Activated T-helper 1 cell treated with anti-CD3 and anti-CD28 coated beads, Interleukin-12 subunit alpha, Interleukin-12 subunit beta, Interleukin-2, Interleukin-4 antibody, amounts not matched to agents 30 ng/mL and 10 ng/mL and 1 ng/mL, durations not matched to agents 14 hours and 24 hours and 36 hours (primary cell): ENCODE measurements around the gene C1QTNF1. TPM values are rescaled to one million over a fixed set of nuclear protein-coding genes. Genes with fewer than 3 reads are reported as not detected.
"Not testable (repeated sequence)": the region's sequence is repeated elsewhere in the genome, so short reads cannot be mapped to it uniquely, and the experiment has no call there.

Source experiments
- DNase-seq: peaks from one replicate; pipeline ENCODE4 v3.0.0; 2021; ENCODE audit warnings: low spot score
- H3K27ac Mint-ChIP-seq: one replicate; pipeline ENCODE4 v1.8.0; 2021; ENCODE audit warnings: mild to moderate bottlenecking, mixed read lengths
- H3K27me3 Mint-ChIP-seq: one replicate; pipeline ENCODE4 v1.8.0; 2022; ENCODE audit warnings: mild to moderate bottlenecking, moderate library complexity, mixed read lengths; ENCODE audit not compliant: insufficient read depth
- H3K36me3 Mint-ChIP-seq: one replicate; pipeline ENCODE4 v1.8.0; 2021; ENCODE audit warnings: low read depth, mixed read lengths
- H3K4me1 Mint-ChIP-seq: one replicate; pipeline ENCODE4 v1.8.0; 2021; ENCODE audit warnings: low read depth, mixed read lengths
- H3K4me3 Mint-ChIP-seq: one replicate; pipeline ENCODE4 v1.8.0; 2021; ENCODE audit warnings: mild to moderate bottlenecking, moderate library complexity, mixed read lengths
- H3K9me3 Mint-ChIP-seq: one replicate; pipeline ENCODE4 v1.8.0; 2021; ENCODE audit warnings: mixed read lengths
- intact Hi-C: fragments of 100-400 bp; cut with micrococcal nuclease; formaldehyde crosslinking; loops from one replicate; pipeline ENCODE4 v1.15.1; 2024
- total RNA-seq: library from RNA; stranded (reverse); gene quantifications from 2 replicates; pipeline ENCODE4 v1.2.3, GENCODE V29; 2022

The C1QTNF1 gene
- total RNA-seq, 1 donor from 2014 or later, result not detected

DNA sequence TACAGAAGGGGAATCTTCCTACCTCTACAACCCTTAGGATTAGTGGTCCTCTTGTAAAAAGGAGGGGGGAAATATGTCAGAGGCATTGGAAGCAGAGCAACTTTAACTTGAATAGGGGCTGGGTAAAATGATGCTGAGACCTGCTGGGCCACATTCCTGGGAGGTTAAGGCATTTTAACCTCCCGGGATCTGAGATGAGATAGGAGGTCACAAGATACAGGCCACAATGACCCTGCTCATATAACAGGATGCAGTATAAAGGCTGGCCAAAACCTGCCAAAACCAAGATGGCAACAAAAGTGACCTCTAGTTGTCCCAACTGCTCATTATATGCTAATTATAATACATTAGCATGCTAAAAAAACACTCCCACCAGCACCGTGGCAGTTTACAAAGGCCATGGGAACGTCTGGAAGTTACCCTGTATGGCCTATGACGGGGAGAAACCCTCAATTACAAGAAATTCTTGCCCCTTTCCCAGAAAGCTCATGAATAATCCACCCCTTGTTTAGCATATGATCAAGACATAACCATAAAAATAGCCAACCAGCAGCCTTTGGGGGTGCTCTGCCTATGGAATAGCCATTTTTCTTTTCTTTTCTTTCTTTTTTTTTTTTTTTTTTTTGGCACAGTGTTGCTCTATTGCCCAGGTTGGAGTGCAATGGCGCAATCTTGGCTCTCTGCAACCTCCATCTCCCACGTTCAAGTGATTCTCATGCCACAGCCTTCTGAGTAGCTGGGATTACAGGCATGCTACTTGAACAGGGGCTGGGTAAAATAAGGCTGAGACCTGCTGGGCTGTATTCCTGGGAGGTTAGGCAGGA lies 6.2 kb upstream of the C1QTNF1 start:
- Mint-ChIP-seq H3K27ac (no peak overlapping the region), H3K27me3 (peaks cover 31% of the 10 kb centered on the region), H3K36me3 (peaks cover 2% of the 10 kb centered on the region), H3K9me3 (peaks cover 5% of the 10 kb centered on the region), H3K4me3 (no peak overlapping the region), H3K4me1 (no peaks in the 10 kb centered on the region)
- intact Hi-C loops, result no loop called here
- DNase-seq, result no peak

DNA sequence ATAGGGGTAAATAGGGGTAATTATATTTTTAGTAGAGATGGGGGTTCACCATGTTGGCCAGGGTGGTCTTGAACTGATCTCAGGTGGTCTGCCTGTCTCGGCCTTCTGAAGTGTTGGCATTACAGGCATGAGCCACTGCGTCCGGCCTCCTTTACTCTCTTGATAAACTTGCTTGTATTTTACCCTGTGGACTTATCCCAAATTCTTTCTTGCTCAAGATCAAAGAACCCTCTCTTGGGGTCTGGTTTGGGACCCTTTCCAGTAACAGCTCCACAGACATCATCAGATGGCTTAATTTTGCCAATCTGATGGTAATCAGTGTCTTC lies 5.6 kb upstream of the C1QTNF1 start:
- intact Hi-C loops, result no loop called here
- Mint-ChIP-seq H3K36me3 (peaks cover 2% of the 10 kb centered on the region), H3K27me3 (peaks cover 37% of the 10 kb centered on the region), H3K4me1 (no peaks in the 10 kb centered on the region), H3K27ac (no peak overlapping the region), H3K9me3 (peaks cover 5% of the 10 kb centered on the region), H3K4me3 (no peak overlapping the region)
- DNase-seq, result no peak

DNA sequence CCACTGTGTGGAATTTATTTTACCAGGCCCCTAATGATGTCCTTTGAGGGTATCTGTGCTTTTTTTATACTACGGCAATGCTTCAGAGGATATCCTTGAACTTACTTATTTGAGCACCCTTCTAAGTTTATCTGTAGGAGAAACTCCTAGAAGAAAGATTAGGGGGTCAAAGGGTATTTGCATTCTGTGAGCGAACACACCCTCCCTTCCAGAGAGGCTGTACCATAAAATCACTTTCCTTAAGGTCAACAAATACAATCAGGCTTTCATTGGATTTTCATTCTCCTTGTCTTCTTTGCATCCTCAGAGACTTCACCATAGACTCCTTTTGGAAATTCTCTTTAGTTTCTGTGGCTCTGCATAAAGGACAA lies 4.7 kb upstream of the C1QTNF1 start:
- DNase-seq, result no peak
- no peak overlapping the region for H3K4me3 Mint-ChIP-seq
- H3K36me3 Mint-ChIP-seq, result peaks cover 2% of the 10 kb centered on the region
- no peak overlapping the region for H3K27ac Mint-ChIP-seq
- H3K27me3 Mint-ChIP-seq, result peaks cover 41% of the 10 kb centered on the region
- H3K9me3 Mint-ChIP-seq, result peaks cover under 1% of the 10 kb centered on the region
- intact Hi-C loops, result loop anchor here (1.0 kb wide), 1 partner anchor 373 kb away; no protein-coding TSS in a partner anchor
- H3K4me1 Mint-ChIP-seq, result peaks cover 3% of the 10 kb centered on the region

DNA sequence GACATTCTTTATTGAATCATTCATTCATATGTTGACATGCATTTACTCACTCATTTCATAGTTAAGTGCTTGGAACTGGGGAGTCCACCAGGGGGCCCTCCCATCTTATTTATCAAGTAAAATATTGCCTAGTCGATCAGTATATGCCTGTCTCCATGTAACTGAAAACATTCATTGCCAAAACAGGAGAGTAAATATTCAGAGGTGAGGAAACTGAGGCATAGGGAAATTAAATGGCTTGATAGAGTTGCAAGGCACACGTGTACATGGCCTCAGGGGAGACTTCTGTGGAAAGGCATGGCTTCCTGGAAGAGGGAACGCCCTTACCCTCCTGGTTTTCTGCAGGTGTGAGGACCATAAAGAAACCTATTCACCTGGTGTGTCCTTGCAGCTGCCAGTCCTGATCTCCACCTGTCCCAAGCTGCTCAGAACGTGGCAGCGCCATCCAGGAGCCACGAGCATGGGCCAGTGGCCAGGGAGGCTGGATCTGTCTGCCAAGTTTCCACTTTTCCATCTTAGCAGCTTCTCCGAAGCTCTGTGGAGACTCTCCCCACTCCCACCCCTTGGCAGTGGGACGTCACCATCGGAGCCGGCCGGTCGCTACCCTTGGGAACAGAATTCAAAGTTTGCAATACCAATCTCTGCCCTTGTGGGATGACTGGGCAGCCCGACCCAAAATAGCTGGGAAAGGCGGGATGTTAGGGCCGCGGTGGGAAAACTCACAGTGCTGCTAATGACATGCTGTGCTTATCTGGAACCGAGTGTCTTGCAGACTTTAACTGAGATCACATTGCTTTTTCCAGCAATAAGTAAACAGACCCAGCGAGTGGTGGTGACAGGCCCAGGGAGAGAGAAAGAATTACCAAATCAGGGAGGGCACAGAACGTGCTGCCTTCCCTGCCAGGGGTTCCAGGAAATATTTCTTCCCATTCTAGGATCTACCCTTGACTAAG lies 4.1 kb upstream of the C1QTNF1 start:
- peaks cover 4% of the 10 kb centered on the region for H3K4me1 Mint-ChIP-seq
- intact Hi-C loops, result loop anchor here (1.0 kb wide), 1 partner anchor 372 kb away; no protein-coding TSS in a partner anchor
- peaks cover 2% of the 10 kb centered on the region for H3K36me3 Mint-ChIP-seq
- H3K27me3 Mint-ChIP-seq, result peaks cover 45% of the 10 kb centered on the region
- H3K27ac Mint-ChIP-seq, result no peak overlapping the region
- no peaks in the 10 kb centered on the region for H3K9me3 Mint-ChIP-seq
- no peak overlapping the region for H3K4me3 Mint-ChIP-seq
- no peak for DNase-seq

DNA sequence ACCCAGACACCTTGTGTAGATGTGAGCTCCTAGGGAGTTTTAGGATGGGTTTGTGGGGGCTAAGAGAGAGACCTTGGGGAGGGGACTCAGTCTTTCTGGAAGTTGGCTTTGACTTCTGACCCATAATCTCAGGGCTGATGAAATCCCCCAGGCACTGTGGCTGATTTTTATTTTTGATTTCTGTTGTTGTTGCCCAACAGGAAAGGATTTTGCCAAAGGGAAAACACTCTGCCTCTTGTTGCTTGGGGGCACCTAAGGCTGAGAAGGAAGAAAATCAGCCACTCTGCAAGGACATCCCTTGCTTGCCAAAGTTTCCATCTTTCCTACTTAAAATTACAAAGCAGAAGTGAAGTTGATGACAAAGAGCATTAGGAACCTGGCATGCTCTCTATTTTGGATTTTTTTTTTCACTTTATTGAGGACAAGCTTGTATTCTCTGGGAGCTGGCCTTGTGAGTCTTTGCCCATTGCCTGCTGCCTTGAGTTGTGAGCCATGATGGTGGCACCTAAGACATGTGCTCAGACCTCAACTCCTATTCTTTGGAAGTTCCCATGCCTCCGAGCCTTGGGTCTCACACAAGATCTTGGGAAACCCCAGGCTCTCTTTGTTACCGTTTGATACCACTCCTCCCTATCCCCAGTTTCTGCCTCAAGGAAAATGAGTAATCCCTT lies 3.2 kb upstream of the C1QTNF1 start:
- Mint-ChIP-seq H3K4me3 (no peak overlapping the region), H3K9me3 (no peaks in the 10 kb centered on the region), H3K36me3 (peaks cover 2% of the 10 kb centered on the region), H3K27me3 (peaks cover 51% of the 10 kb centered on the region), H3K27ac (no peak overlapping the region), H3K4me1 (peaks cover 4% of the 10 kb centered on the region)
- intact Hi-C loops, result no loop called here
- DNase-seq, result no peak

DNA sequence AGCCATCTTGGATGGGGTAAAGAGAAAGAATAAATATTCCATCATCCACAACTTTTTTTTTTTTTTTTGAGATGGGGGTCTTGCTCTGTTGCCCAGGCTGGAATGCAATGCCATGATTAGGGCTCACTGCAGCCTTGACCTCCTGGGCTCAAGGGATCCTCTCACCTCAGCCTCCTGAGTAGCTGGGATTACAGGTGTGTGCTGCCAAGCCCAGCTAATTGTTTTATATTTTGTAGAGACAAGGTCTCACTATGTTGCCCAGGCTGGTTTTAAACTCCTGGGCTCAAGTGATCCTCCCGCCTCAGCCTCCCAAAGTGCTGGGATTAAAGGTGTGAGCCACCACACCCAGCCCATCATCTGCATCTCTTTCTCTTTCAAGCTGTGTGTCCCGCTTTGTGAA lies 2.0 kb upstream of the C1QTNF1 start:
- H3K27me3 Mint-ChIP-seq, result peaks cover 55% of the 10 kb centered on the region
- H3K36me3 Mint-ChIP-seq, H3K4me3 Mint-ChIP-seq, intact Hi-C loops, H3K9me3 Mint-ChIP-seq, DNase-seq, H3K4me1 Mint-ChIP-seq, H3K27ac Mint-ChIP-seq: not testable (repeated sequence)

DNA sequence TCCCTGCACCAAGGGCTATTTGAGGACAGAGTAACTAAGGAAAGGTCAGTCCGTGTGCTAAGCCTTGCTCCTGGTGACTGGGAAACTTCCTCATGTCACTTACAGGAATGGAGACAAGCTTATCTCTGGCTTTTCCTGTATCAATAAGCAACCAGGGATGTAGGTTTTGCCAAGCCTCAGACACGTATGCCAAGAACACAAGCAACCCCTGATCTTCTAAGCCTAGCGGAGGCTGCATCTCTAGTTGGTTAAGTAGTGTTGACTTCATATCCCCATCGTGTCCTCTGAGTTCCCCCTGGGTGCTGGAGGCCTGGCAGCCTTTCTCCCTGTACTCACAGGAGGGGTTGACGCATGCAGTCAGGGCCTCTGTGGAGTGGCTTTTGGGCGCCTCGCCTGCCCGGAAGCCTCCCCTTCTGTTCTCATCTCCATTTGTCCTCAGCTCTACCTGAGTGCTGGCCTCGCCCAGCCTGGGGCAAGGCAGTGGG lies 1.4 kb upstream of the C1QTNF1 start:
- H3K36me3 Mint-ChIP-seq, result no peaks in the 10 kb centered on the region
- DNase-seq, result no peak
- H3K4me1 Mint-ChIP-seq, result peaks cover 4% of the 10 kb centered on the region
- peaks cover 53% of the 10 kb centered on the region for H3K27me3 Mint-ChIP-seq
- H3K9me3 Mint-ChIP-seq, result no peaks in the 10 kb centered on the region
- intact Hi-C loops, result no loop called here
- no peak overlapping the region for H3K27ac Mint-ChIP-seq
- H3K4me3 Mint-ChIP-seq, result peak overlapping the region; percentile 30

DNA sequence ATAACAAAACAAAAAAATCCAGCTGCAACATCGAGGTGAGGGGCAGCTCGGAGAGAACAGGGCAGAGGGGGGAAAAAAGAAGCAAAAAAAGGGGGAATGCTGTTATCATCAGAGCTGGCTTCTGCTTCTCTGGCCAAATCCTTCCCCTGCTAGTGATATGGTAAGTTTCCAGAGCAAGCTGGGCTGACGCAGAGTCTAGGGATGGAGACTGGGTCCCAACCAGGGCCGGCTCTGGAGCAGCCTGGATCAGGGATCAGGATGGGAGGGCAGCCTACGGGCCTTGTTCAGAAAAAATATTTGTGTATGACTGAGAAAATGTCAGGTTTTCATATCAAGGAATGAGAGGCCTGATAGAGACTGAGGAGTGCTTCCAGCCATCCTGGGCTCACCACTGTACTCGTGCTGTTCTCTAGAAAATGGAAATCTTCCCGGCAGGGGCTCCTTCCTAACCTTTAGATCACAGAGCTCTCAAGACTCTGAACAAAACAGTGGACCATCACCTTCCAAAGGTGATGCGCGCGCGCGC lies 726 bp upstream of the C1QTNF1 start:
- no peak for DNase-seq
- intact Hi-C loops, result no loop called here
- peak overlapping the region; percentile 47 for H3K4me3 Mint-ChIP-seq
- no peaks in the 10 kb centered on the region for H3K9me3 Mint-ChIP-seq
- H3K27me3 Mint-ChIP-seq, result peaks cover 53% of the 10 kb centered on the region
- no peak overlapping the region for H3K27ac Mint-ChIP-seq
- no peaks in the 10 kb centered on the region for H3K36me3 Mint-ChIP-seq
- H3K4me1 Mint-ChIP-seq, result peaks cover 4% of the 10 kb centered on the region

DNA sequence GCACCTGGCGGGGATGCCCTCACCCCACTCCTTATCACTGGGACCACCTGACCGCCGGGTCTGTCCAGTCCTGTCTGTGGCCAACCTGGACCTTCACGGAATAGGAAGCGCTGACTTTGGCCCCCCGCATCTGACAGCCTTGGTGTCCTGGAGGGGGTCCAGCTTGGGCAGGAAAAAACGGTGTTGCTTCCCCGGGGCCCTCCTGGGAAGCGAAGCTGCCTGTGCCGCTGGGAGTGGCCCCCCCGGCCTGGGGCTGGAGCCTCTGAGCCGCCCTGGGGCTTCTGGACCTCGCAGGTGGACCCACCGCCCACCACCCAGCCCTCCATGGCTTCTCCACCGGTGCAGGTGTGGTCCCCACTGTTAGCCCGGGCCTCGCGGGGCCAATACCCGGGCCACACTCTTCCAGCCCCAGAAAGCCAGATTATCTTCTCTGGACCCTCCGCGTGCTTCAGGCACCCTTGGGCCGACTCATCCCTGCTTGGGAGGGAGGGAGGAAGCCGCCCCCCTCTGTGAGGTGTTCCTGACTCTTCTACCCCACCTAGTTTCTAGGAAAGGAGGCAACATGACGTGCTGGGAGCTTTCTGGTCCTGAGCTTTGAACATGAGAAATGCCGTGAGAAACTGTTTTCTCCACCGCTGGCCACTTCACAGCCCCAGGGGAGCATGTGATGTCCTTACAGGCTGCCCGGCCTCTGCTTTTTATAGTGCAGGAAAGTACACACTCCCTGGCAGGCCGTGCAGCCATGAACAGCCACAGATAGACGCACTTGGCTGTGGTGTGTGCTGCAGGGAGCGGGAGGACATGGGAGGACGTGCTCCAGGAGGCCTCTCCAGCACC lies 1.1 kb downstream of the C1QTNF1 start:
- intact Hi-C loops, result no loop called here
- H3K9me3 Mint-ChIP-seq, result no peaks in the 10 kb centered on the region
- H3K36me3 Mint-ChIP-seq, result no peaks in the 10 kb centered on the region
- H3K27me3 Mint-ChIP-seq, result peaks cover 48% of the 10 kb centered on the region
- H3K4me1 Mint-ChIP-seq, result peaks cover 4% of the 10 kb centered on the region
- H3K27ac Mint-ChIP-seq, result no peak overlapping the region
- H3K4me3 Mint-ChIP-seq, result peak overlapping the region; percentile 42
- no peak for DNase-seq

DNA sequence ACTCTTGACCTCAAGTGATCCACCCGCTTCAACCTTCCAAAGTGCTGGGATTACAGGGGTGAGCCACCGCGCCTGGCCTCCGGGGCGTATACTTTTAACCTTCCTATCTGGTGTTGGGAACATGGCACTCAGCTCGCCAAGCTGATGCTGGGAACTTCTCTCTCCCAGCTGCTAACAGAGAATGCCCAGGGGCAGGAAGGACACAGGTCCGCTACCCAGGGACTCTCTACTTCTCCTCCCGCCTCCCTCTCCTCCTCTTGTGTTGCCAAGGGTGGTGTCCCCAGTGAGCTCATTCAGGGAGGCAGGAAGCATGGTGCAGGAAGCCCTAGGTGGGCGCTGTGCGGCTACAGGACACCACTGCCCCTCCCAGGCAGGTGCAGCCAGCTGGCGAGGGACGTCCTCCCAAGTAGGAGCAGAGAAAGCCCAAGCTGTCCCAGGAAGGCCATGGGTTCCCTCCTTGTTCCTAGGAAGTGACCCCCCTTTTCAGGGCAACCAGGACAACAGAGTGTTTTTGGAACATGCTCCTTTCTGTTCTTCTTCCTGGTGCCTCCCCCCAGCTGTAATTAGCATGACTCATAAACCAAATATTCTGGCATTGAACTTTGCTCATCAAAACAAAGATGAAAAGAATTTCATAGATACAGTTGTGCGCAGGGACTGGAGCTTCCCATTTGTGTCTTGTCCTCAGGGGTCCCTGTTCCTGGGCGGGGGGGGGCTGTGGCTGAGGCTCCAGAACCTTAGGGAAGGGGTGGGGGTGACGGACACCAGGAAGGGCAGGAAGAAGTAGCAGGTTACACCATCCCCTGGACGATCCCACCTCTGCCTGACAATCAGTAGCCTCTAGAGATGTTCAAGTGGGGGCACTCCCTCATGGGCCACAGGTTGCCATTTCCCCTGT lies 2.7 kb downstream of the C1QTNF1 start:
- no peak for DNase-seq
- intact Hi-C loops, result no loop called here
- Mint-ChIP-seq H3K9me3 (no peaks in the 10 kb centered on the region), H3K36me3 (no peaks in the 10 kb centered on the region), H3K4me3 (no peak overlapping the region), H3K27ac (no peak overlapping the region), H3K4me1 (peaks cover 4% of the 10 kb centered on the region), H3K27me3 (peaks cover 41% of the 10 kb centered on the region)

DNA sequence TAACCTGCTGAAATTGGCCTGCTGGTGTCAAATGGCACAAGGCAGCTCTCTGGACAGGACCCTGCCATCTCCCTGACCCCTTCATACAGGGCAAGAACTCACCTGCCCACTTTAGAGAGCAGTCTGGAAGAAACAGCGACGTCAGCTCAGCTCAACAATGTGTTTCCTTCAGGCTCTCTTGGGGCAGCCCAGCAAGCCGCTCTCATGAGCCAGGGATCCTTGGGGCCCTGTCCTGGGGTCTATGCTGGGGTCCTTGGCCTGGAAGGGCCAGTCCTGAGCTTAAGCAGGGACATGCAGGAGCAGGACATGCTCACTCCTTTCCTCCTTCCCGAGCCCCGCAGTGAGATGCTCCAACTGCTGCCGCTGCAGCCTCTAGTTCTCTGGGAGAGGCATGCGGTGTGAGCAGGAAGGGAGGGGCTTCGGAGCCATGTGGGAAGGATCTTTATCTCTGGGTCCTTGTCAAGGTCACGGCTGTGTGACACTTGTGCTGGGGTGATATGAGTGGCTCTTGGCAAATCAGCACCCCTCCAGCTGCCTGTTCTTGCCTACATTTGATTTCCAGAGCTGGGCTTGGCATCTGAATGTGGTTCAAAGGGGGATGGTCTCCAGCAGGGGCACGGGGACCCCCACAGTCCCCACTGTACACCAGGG lies 3.4 kb downstream of the C1QTNF1 start:
- Mint-ChIP-seq H3K27ac (no peak overlapping the region), H3K4me1 (peaks cover 4% of the 10 kb centered on the region), H3K4me3 (no peak overlapping the region), H3K9me3 (no peaks in the 10 kb centered on the region), H3K36me3 (no peaks in the 10 kb centered on the region), H3K27me3 (peaks cover 38% of the 10 kb centered on the region)
- no peak for DNase-seq
- intact Hi-C loops, result no loop called here
